ENCODE results near the gene KIAA1549. TPM values are rescaled to one million over a fixed set of nuclear protein-coding genes. Genes with fewer than 3 reads are reported as not detected.
"Not testable (repeated sequence)": the region's sequence is repeated elsewhere in the genome, so short reads cannot be mapped to it uniquely, and the experiment has no call there.

The KIAA1549 gene
- 0.53 TPM for total RNA-seq

- DNase-seq (ENCODE audit: low spot score): peak; percentile 75
- peak; percentile 96 for ATAC-seq
These were observed at the start of gene KIAA1549 for GRCh38 chr7:138981332-138982203. Gene KIAA1549 (minus strand): TSS chr7:138981389. CDS start chr7:138981269, 120 bp downstream.

- DNase-seq (ENCODE audit: low spot score): no peak
- ATAC-seq: no peak
These were observed 48.2 kb upstream of the KIAA1549 start for GRCh38 chr7:139029353-139029752.

GRCh38 chr7:139026551-139026950, 45.4 kb upstream of the KIAA1549 start:
- no peak for ATAC-seq
- DNase-seq (ENCODE audit: low spot score): no peak

GRCh38 chr7:139025861-139026260, 44.7 kb upstream of the KIAA1549 start:
- not testable (repeated sequence) for ATAC-seq; DNase-seq (ENCODE audit: low spot score)

GRCh38 chr7:139023076-139023475, 41.9 kb upstream of the KIAA1549 start:
- DNase-seq (ENCODE audit: low spot score): no peak
- no peak for ATAC-seq

GRCh38 chr7:139022286-139022685, 41.1 kb upstream of the KIAA1549 start:
- no peak for DNase-seq (ENCODE audit: low spot score)
- no peak for ATAC-seq

- ATAC-seq (no peak), DNase-seq (ENCODE audit: low spot score) (no peak)
These were observed 37.7 kb upstream of the KIAA1549 start for GRCh38 chr7:139018910-139019309.

GRCh38 chr7:139016931-139017511, 35.8 kb upstream of the KIAA1549 start:
- ATAC-seq (peak; percentile 98), DNase-seq (ENCODE audit: low spot score) (peak; percentile 65)

- no peak for ATAC-seq
- no peak for DNase-seq (ENCODE audit: low spot score)
These were observed 30.2 kb upstream of the KIAA1549 start for GRCh38 chr7:139011373-139011772.

- DNase-seq (ENCODE audit: low spot score): no peak
- ATAC-seq: no peak
These were observed 23.3 kb upstream of the KIAA1549 start for GRCh38 chr7:139004321-139005090.

GRCh38 chr7:138999414-138999813, 18.2 kb upstream of the KIAA1549 start:
- DNase-seq (ENCODE audit: low spot score) (no peak), ATAC-seq (no peak)

- no peak for DNase-seq (ENCODE audit: low spot score)
- ATAC-seq: no peak
These were observed 10.9 kb upstream of the KIAA1549 start for GRCh38 chr7:138992052-138992531.

- no peak for ATAC-seq
- no peak for DNase-seq (ENCODE audit: low spot score)
These were observed 6.5 kb upstream of the KIAA1549 start for GRCh38 chr7:138987686-138988085.

GRCh38 chr7:138982204-138982623, 1.0 kb upstream of the KIAA1549 start:
- ATAC-seq (no peak), DNase-seq (ENCODE audit: low spot score) (no peak)

- DNase-seq (ENCODE audit: low spot score) (no peak), ATAC-seq (no peak)
These were observed 462 bp downstream of the KIAA1549 start for GRCh38 chr7:138980563-138981291.

GRCh38 chr7:138979988-138980562, 1.1 kb downstream of the KIAA1549 start:
- no peak for ATAC-seq

GRCh38 chr7:138979226-138979979, 1.8 kb downstream of the KIAA1549 start:
- ATAC-seq: no peak
- no peak for DNase-seq (ENCODE audit: low spot score)

More at GRCh38 chr7:138979988-138980562, 1.1 kb downstream of the KIAA1549 start:
- DNase-seq (ENCODE audit: low spot score): no peak

- ATAC-seq (no peak), DNase-seq (ENCODE audit: low spot score) (no peak)
These were observed 2.5 kb downstream of the KIAA1549 start for GRCh38 chr7:138978541-138979184.

GRCh38 chr7:138976161-138976560, 5.0 kb downstream of the KIAA1549 start:
- DNase-seq (ENCODE audit: low spot score); ATAC-seq: not testable (repeated sequence)

Measured in left lobe of liver (tissue), 2 donors.